ENCODE results near the gene APOOL. TPM values are rescaled to one million over a fixed set of nuclear protein-coding genes. Genes with fewer than 3 reads are reported as not detected.
A peak's percentile ranks its signal among the peaks of the same experiment; 100 is the strongest.
"Not testable (repeated sequence)": the region's sequence is repeated elsewhere in the genome, so short reads cannot be mapped to it uniquely, and the experiment has no call there.

The APOOL gene
- total and polyA plus RNA-seq, 10 of the 15 experiments (the other 5 are each of a cell fraction or from before 2014, with no cell fraction given), result 4.4 to 14.7 (median 7.7) TPM

DNA sequence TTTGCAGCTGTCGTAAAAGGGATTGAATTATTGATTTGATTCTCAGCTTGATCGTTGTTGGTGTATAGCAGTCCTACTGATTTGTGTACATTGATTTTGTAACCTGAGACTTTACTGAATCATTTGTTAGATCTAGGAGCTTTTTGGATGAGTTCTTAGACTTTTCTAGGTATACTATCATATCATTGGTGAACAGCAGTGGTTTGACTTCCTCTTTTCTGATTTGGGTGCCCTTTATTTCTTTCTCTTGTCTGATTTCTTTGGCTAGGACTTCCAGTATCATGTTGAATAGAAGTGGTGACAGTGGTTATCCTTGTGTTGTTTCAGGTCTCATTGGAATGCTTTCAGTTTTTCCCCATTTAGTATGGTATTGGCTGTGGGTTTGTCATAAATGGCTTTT is 8.4 kb downstream of the APOOL start:
- H3K4me2 ChIP-seq (ENCODE audit: control insufficient read depth, insufficient read depth), result no peak overlapping the region
- peaks cover 2% of the 10 kb centered on the region; the same call in 1 of the 3 replicates for H3K9me3 ChIP-seq (replicated peaks; ENCODE audit: control insufficient read depth, insufficient read depth, low read length)
- no peaks in the 10 kb centered on the region for H3K79me2 ChIP-seq (ENCODE audit: control insufficient read depth, insufficient read depth, low read length)
- no peak for DNase-seq (ENCODE audit: low read depth, low spot score)
- H3K27me3 ChIP-seq (replicated peaks in 1 of 2; ENCODE audit: control insufficient read depth in 2 of 2, insufficient read depth in 2 of 2, low read length in 1 of 2), result no peaks in the 10 kb centered on the region
- no peak overlapping the region for H2AFZ ChIP-seq (ENCODE audit: control insufficient read depth, low read depth, low read length)
- no peaks in the 10 kb centered on the region for H4K20me1 ChIP-seq (ENCODE audit: control insufficient read depth, insufficient read depth)
- ChIA-PET RAD21 (ENCODE audit: unreplicated experiment) (no interaction called here), CTCF (no interaction called here), SMC1A (ENCODE audit: uncharacterized antibody, unreplicated experiment) (no interaction called here), POLR2A (no interaction called here)
- 96% methylated on average over 2 of the region's 2 CpGs for WGBS (ENCODE audit: insufficient coverage, insufficient replicate concordance, low lambda C conversion rate, missing lambda C conversion rate)
- TF ChIP-seq SPI1 (IDR thresholded peaks at IDR 0.05; ENCODE audit: borderline replicate concordance, insufficient read depth, low read depth, low read length), result peak; percentile 15; the same call in 1 of the 2 replicates
- TF ChIP-seq, protein P1, sequence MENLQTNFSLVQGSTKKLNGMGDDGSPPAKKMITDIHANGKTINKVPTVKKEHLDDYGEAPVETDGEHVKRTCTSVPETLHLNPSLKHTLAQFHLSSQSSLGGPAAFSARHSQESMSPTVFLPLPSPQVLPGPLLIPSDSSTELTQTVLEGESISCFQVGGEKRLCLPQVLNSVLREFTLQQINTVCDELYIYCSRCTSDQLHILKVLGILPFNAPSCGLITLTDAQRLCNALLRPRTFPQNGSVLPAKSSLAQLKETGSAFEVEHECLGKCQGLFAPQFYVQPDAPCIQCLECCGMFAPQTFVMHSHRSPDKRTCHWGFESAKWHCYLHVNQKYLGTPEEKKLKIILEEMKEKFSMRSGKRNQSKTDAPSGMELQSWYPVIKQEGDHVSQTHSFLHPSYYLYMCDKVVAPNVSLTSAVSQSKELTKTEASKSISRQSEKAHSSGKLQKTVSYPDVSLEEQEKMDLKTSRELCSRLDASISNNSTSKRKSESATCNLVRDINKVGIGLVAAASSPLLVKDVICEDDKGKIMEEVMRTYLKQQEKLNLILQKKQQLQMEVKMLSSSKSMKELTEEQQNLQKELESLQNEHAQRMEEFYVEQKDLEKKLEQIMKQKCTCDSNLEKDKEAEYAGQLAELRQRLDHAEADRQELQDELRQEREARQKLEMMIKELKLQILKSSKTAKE (IDR thresholded peaks at IDR 0.05; ENCODE audit: low read depth, poor library complexity, severe bottlenecking), result no peak
- TF ChIP-seq, protein P2, sequence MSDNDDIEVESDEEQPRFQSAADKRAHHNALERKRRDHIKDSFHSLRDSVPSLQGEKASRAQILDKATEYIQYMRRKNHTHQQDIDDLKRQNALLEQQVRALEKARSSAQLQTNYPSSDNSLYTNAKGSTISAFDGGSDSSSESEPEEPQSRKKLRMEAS (IDR thresholded peaks at IDR 0.05; ENCODE audit: low read depth, low read length), result no peak
- TF ChIP-seq, protein P3, sequence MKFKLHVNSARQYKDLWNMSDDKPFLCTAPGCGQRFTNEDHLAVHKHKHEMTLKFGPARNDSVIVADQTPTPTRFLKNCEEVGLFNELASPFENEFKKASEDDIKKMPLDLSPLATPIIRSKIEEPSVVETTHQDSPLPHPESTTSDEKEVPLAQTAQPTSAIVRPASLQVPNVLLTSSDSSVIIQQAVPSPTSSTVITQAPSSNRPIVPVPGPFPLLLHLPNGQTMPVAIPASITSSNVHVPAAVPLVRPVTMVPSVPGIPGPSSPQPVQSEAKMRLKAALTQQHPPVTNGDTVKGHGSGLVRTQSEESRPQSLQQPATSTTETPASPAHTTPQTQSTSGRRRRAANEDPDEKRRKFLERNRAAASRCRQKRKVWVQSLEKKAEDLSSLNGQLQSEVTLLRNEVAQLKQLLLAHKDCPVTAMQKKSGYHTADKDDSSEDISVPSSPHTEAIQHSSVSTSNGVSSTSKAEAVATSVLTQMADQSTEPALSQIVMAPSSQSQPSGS (IDR thresholded peaks at IDR 0.05; ENCODE audit: low read length), result no peak
- ATAC-seq, result no peak
- no peaks in the 10 kb centered on the region for H3K4me1 ChIP-seq (ENCODE audit: control insufficient read depth, insufficient read depth, low read length)
- H3K36me3 ChIP-seq (ENCODE audit: control insufficient read depth in 2 of 2, insufficient read depth in 2 of 2, low read length in 1 of 2), result no peaks in the 10 kb centered on the region
- no peak overlapping the region for H3K9ac ChIP-seq (ENCODE audit: control insufficient read depth, insufficient read depth, low read length)
- FAIRE-seq, result no peak
- H3K27ac ChIP-seq (ENCODE audit: control insufficient read depth, insufficient read depth), result no peak overlapping the region
- BruUV-seq (replicated peaks), result no TSS peak
- intact Hi-C loops (cut with micrococcal nuclease; ENCODE audit: unreplicated experiment) (no loop called here), in situ Hi-C loops (cut with MboI) (no loop called here)
- no peak overlapping the region for H3K4me3 ChIP-seq

DNA sequence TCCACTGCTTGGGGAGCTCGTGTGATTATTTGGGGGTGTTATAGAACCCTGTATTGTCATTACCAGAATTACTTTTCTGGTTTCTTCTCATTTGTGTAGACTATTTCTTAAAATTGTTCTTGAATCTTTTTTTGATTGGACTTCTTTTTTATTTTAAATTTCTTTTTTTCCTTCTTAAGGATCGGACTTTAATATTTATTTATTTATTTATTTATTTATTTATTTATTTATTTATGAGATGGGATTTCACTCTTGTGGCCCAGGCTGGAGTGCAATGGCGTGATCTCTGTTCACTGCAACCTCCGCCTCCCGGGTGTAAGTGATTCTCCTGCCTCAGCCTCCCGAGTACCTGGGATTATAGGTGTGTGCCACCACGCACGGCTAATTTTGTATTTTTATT is 11.7 kb downstream of the APOOL start:
- H3K9ac ChIP-seq (ENCODE audit: control insufficient read depth, insufficient read depth, low read length); FAIRE-seq; SMC1A ChIA-PET (ENCODE audit: uncharacterized antibody, unreplicated experiment); DNase-seq (ENCODE audit: low read depth, low spot score); H3K9me3 ChIP-seq (replicated peaks; ENCODE audit: control insufficient read depth, insufficient read depth, low read length); H3K27ac ChIP-seq (ENCODE audit: control insufficient read depth, insufficient read depth); H3K79me2 ChIP-seq (ENCODE audit: control insufficient read depth, insufficient read depth, low read length); RAD21 ChIA-PET (ENCODE audit: unreplicated experiment); ATAC-seq; H3K4me2 ChIP-seq (ENCODE audit: control insufficient read depth, insufficient read depth); H3K4me3 ChIP-seq; POLR2A ChIA-PET; H4K20me1 ChIP-seq (ENCODE audit: control insufficient read depth, insufficient read depth); H3K27me3 ChIP-seq (replicated peaks in 1 of 2; ENCODE audit: control insufficient read depth in 2 of 2, insufficient read depth in 2 of 2, low read length in 1 of 2); in situ Hi-C loops (cut with MboI); H3K4me1 ChIP-seq (ENCODE audit: control insufficient read depth, insufficient read depth, low read length); intact Hi-C loops (cut with micrococcal nuclease; ENCODE audit: unreplicated experiment); H2AFZ ChIP-seq (ENCODE audit: control insufficient read depth, low read depth, low read length); BruUV-seq (replicated peaks); H3K36me3 ChIP-seq (ENCODE audit: control insufficient read depth in 2 of 2, insufficient read depth in 2 of 2, low read length in 1 of 2): not testable (repeated sequence)
- CTCF ChIA-PET, result interaction anchor here (0.9 kb wide), 1 partner anchor 10 kb away, joined by 3 read pairs; no protein-coding TSS in a partner anchor
- WGBS (ENCODE audit: insufficient coverage, insufficient replicate concordance, low lambda C conversion rate, missing lambda C conversion rate), result 71% methylated on average over 8 of the region's 8 CpGs
